Liver (tissue), 3 donors: Measurements from ENCODE around the gene LLGL1.

Experiments
- EGR1 ChIP-seq, 2 donors: IDR thresholded peaks; 2 replicates each; pipeline ENCODE4 v1.6.1; 2016 to 2018; ENCODE audit warnings: antibody characterized with exemption in 2 of 2, low read depth in 2 of 2
- FOXA1 ChIP-seq: IDR thresholded peaks from 2 replicates; pipeline ENCODE4 v1.6.1; 2016; ENCODE audit warnings: antibody characterized with exemption
- GABPA ChIP-seq, 2 donors: IDR thresholded peaks in 1 of 2; conservative IDR thresholded peaks in 1 of 2; 2 replicates each; pipeline ENCODE4 v1.6.1; 2016; ENCODE audit warnings: antibody characterized with exemption in 2 of 2, mild to moderate bottlenecking in 1 of 2, moderate library complexity in 1 of 2
- NR2F2 ChIP-seq: IDR thresholded peaks from 2 replicates; pipeline ENCODE4 v1.6.1; 2016; ENCODE audit warnings: antibody characterized with exemption
- RAD21 ChIP-seq, 2 donors: IDR thresholded peaks; 2 replicates each; pipeline ENCODE4 v1.6.1; 2016; ENCODE audit warnings: antibody characterized with exemption in 2 of 2, mild to moderate bottlenecking in 2 of 2
- SP1 ChIP-seq: IDR thresholded peaks from 2 replicates; pipeline ENCODE4 v1.6.1; 2018; ENCODE audit warnings: antibody characterized with exemption, mild to moderate bottlenecking
- TAF1 ChIP-seq: conservative IDR thresholded peaks from 2 replicates; pipeline ENCODE4 v1.6.1; 2016; ENCODE audit warnings: antibody characterized with exemption, mild to moderate bottlenecking
- YY1 ChIP-seq: IDR thresholded peaks from 2 replicates; pipeline ENCODE4 v1.6.1; 2016; ENCODE audit warnings: antibody characterized with exemption, mild to moderate bottlenecking
- TF ChIP-seq, protein P1 (sequence below): fragments of 150-350 bp; IDR thresholded peaks from 2 replicates; pipeline ENCODE4 v1.5.1; 2017; ENCODE audit warnings: improper control_type of control experiment, low read depth, low read length; ENCODE audit not compliant: missing input control
- TF ChIP-seq, protein P2 (sequence below): IDR thresholded peaks from 2 replicates; pipeline ENCODE4 v1.6.1; 2016; ENCODE audit warnings: antibody characterized with exemption
- donor health status: healthy.
- donor health status: healthy.

- TF ChIP-seq, protein P1, sequence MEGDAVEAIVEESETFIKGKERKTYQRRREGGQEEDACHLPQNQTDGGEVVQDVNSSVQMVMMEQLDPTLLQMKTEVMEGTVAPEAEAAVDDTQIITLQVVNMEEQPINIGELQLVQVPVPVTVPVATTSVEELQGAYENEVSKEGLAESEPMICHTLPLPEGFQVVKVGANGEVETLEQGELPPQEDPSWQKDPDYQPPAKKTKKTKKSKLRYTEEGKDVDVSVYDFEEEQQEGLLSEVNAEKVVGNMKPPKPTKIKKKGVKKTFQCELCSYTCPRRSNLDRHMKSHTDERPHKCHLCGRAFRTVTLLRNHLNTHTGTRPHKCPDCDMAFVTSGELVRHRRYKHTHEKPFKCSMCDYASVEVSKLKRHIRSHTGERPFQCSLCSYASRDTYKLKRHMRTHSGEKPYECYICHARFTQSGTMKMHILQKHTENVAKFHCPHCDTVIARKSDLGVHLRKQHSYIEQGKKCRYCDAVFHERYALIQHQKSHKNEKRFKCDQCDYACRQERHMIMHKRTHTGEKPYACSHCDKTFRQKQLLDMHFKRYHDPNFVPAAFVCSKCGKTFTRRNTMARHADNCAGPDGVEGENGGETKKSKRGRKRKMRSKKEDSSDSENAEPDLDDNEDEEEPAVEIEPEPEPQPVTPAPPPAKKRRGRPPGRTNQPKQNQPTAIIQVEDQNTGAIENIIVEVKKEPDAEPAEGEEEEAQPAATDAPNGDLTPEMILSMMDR: no peak
- no peak for TF ChIP-seq NR2F2
- TF ChIP-seq EGR1 (IDR thresholded peaks at IDR 0.05; ENCODE audit: low read depth in 2 of 2): no peak
- TF ChIP-seq TAF1: no peak
- no peak for TF ChIP-seq RAD21 (IDR thresholded peaks at IDR 0.05)
- no peak for TF ChIP-seq SP1
- no peak for TF ChIP-seq YY1
- TF ChIP-seq FOXA1: no peak
- no peak for TF ChIP-seq GABPA (IDR thresholded peaks at IDR 0.05 in 1 of 2, conservative IDR thresholded peaks at IDR 0.05 in 1 of 2)
- TF ChIP-seq, protein P2, sequence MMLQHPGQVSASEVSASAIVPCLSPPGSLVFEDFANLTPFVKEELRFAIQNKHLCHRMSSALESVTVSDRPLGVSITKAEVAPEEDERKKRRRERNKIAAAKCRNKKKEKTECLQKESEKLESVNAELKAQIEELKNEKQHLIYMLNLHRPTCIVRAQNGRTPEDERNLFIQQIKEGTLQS: no peak
Observed at GRCh38 chr17:18177722-18178121, 47.7 kb upstream of the LLGL1 start.
